IPS-15b (cell line): Measurements from ENCODE around the gene SPG7.
"Not testable (repeated sequence)": the region's sequence is repeated elsewhere in the genome, so short reads cannot be mapped to it uniquely, and the experiment has no call there.

Experiments used
- H3K27me3 ChIP-seq: one replicate; pipeline ENCODE4 v1.6.1; 2013; ENCODE audit warnings: low read length; ENCODE audit not compliant: control insufficient read depth, insufficient read depth
- H3K36me3 ChIP-seq: one replicate; pipeline ENCODE4 v1.6.1; 2013; ENCODE audit warnings: low read length; ENCODE audit not compliant: control insufficient read depth, insufficient read depth
- H3K4me1 ChIP-seq: one replicate; pipeline ENCODE4 v1.6.1; 2013; ENCODE audit warnings: mild to moderate bottlenecking, low read length; ENCODE audit not compliant: control insufficient read depth, insufficient read depth
- H3K4me3 ChIP-seq: one replicate; pipeline ENCODE4 v1.5.1; 2013; ENCODE audit warnings: low read depth, low read length
- H3K9ac ChIP-seq: one replicate; pipeline ENCODE4 v1.6.1; 2013; ENCODE audit warnings: low read depth, mild to moderate bottlenecking, low read length
- H3K9me3 ChIP-seq: one replicate; pipeline ENCODE4 v1.6.1; 2013; ENCODE audit warnings: mild to moderate bottlenecking, low read length; ENCODE audit not compliant: control insufficient read depth, insufficient read depth

Gene SPG7

GRCh38 chr16:89562939-89563338 lies 54.7 kb downstream of the SPG7 start:
- Histone ChIP-seq H3K9me3 (no peaks in the 10 kb centered on the region), H3K4me3 (no peak overlapping the region)

DNA sequence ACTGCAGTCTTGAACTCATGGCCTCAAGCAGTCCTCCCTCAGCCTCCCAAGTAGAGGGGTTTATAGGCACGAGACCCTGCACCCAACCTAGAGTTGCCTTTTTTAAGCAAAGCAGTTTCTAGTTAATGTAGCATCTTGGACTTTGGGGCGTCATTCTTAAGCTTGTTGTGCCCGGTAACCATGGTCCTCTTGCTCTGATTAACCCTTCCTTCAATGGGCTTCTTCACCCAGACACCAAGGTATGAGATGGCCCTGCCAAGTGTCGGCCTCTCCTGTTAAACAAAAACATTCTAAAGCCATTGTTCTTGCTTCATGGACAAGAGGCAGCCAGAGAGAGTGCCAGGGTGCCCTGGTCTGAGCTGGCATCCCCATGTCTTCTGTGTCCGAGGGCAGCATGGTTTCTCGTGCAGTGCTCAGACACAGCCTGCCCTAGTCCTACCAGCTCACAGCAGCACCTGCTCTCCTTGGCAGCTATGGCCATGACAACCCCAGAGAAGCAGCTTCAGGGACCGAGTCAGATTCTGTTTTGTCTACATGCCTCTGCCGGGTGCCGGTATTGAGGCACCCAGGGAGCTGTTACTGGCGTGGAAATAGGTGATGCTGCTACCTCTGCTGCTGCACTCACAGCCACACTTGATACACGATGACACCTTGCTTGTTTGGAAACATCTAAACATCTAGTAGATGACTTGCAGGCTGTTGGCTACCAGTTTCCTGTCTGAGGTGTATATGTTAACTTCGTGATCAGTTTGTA lies 55.6 kb downstream of the SPG7 start:
- Histone ChIP-seq H3K36me3 (peaks cover 38% of the 10 kb centered on the region), H3K4me1 (peaks cover 8% of the 10 kb centered on the region), H3K9ac (peak overlapping the region; percentile 24), H3K9me3 (no peaks in the 10 kb centered on the region), H3K27me3 (no peaks in the 10 kb centered on the region), H3K4me3 (peak overlapping the region; percentile 27)

More at GRCh38 chr16:89562939-89563338, 54.7 kb downstream of the SPG7 start:
- no peaks in the 10 kb centered on the region for H3K27me3 ChIP-seq
- no peak overlapping the region for H3K9ac ChIP-seq
- peaks cover 8% of the 10 kb centered on the region for H3K4me1 ChIP-seq
- H3K36me3 ChIP-seq, result peaks cover 38% of the 10 kb centered on the region

DNA sequence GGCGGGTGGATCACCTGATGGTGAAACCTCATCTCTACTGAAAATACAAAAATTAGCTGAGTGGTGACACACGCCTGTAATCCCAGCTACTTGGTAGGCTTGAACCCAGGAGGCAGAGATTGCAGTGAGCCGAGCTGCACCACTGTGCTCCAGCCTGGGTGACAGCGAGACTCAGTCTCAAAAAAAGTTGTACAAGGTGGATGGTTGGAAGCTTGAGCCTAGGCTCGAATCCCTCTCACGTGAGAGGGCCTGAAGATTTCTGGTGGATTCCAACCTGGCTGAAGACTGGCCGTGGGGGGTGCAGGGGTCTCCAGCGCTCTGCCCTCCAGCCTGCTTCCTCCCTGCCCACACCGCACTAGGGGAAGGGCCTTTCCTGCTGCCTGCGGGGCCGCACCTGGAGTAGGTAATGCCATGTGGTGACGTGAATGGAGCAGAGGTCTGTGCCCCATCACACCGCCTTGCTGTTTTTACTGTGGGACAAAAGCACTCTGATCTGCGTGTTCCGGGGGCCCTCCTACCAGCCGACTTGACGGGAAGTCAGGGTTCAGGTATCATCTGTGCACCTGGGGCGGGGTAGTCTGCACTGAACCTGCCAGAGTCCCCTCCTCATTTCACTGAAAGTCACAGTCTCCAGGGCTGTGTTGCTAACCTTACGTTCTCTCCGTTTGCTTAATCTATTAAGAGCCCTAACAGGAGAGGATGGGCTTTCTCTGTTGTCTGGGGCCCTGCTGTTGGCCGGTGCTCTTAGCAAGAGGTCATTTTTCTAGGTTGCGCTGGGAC lies 56.5 kb downstream of the SPG7 start:
- H3K9ac ChIP-seq, result peak overlapping the region; percentile 70
- peaks cover 8% of the 10 kb centered on the region for H3K4me1 ChIP-seq
- H3K4me3 ChIP-seq, result peak overlapping the region; percentile 27
- peaks cover 38% of the 10 kb centered on the region for H3K36me3 ChIP-seq
- H3K27me3 ChIP-seq, result no peaks in the 10 kb centered on the region
- H3K9me3 ChIP-seq, result no peaks in the 10 kb centered on the region

GRCh38 chr16:89565256-89565505 lies 57.0 kb downstream of the SPG7 start:
- H3K4me3 ChIP-seq, result peak overlapping the region; percentile 60
- H3K9me3 ChIP-seq, result no peaks in the 10 kb centered on the region
- peaks cover 8% of the 10 kb centered on the region for H3K4me1 ChIP-seq
- peaks cover 38% of the 10 kb centered on the region for H3K36me3 ChIP-seq
- no peaks in the 10 kb centered on the region for H3K27me3 ChIP-seq
- peak overlapping the region; percentile 39 for H3K9ac ChIP-seq

DNA sequence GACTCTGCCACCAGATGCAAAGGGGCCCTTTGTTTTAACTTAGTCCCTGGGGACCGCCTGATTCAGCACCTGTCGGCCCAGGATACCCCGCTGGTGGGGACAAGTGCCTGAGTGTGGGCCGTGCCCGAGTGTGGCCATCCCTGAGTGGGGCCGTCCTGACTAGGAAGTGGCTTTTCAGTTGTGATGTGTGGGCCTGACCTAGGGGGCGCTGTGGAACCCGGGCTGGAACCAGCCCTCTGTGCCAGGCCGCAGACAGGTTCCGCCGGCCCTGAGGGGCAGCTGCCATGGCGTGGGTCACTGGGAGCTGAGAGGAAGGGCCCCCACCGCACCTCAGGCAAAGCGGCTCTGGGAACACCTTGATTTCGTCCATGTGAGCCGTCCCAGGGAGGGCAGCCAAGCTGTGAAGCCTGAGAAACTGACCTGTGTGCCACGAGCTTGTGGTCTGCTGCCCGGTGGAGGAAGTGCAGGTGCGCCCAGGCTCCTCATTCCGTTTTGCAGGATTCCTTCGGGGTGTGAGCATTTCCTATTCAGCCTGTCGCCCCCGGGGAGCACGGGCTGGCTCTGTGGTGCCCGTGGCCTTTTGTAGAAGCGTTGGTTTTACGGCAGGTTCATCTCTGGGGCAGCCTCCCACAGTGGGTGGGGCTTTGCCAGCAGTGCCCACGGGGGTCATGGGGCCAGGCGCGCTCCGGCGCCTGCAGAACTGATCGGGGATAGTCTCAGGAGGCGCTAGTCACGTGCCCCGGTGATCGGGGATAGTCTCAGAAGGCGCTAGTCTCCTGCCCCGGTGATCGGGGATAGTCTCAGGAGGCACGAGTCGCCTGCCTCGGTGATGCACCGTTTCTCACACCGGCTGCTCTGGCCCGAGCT lies 57.5 kb downstream of the SPG7 start:
- Histone ChIP-seq H3K4me1 (peaks cover 8% of the 10 kb centered on the region), H3K9ac (peak overlapping the region; percentile 39), H3K4me3 (peak overlapping the region; percentile 60), H3K36me3 (peaks cover 36% of the 10 kb centered on the region), H3K27me3 (no peaks in the 10 kb centered on the region), H3K9me3 (no peaks in the 10 kb centered on the region)

- H3K9me3 ChIP-seq, result no peaks in the 10 kb centered on the region
- H3K9ac ChIP-seq, result no peak overlapping the region
- peaks cover 8% of the 10 kb centered on the region for H3K4me1 ChIP-seq
- no peak overlapping the region for H3K4me3 ChIP-seq
- H3K36me3 ChIP-seq, result peaks cover 14% of the 10 kb centered on the region
- H3K27me3 ChIP-seq, result no peaks in the 10 kb centered on the region
Observed at GRCh38 chr16:89567656-89568594, 59.7 kb downstream of the SPG7 start.

DNA sequence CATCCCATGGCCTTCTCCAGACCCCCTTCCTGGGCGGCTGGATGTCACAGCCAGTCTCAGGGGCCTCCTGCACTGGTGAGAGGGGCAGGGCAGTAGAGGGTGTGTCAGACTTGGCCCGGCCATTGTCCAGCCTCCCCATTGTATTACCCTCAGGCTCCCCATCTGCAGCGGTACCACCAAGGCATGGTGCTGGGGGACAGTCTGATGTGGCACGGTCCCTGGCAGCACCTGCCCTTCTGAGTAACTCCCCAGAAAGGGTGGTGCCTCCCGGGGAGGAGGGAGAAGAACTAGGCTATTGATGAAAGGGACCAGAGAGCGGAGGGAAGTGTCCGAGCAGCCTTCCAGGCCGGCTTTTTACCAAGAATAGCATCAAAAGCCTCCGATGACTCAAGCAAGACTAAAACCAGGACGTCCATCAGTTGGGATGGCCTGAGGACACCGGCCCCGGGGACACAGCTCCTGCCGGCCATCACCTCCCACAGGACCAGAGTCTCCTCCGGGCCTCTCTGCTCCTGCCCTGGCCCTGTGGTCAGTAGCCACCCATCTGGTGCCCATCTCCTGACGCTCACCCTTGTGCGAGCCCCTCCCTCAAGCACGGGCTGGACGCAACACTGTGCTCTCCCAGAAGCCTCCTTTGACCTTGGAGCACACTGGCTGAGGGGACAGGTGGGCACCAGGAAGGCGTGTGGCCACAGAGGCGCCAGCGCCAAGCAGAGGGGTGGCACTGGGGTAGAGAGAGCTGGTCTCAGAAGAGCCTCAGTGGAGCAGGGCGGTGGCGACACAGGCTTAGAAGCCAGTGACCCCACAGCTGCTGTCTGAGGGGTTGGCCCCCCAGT lies 61.5 kb downstream of the SPG7 start:
- H3K4me3 ChIP-seq, result no peak overlapping the region
- no peaks in the 10 kb centered on the region for H3K36me3 ChIP-seq
- H3K9ac ChIP-seq, result no peak overlapping the region
- H3K4me1 ChIP-seq, result peaks cover 4% of the 10 kb centered on the region
- H3K27me3 ChIP-seq, result no peaks in the 10 kb centered on the region
- H3K9me3 ChIP-seq, result no peaks in the 10 kb centered on the region

DNA sequence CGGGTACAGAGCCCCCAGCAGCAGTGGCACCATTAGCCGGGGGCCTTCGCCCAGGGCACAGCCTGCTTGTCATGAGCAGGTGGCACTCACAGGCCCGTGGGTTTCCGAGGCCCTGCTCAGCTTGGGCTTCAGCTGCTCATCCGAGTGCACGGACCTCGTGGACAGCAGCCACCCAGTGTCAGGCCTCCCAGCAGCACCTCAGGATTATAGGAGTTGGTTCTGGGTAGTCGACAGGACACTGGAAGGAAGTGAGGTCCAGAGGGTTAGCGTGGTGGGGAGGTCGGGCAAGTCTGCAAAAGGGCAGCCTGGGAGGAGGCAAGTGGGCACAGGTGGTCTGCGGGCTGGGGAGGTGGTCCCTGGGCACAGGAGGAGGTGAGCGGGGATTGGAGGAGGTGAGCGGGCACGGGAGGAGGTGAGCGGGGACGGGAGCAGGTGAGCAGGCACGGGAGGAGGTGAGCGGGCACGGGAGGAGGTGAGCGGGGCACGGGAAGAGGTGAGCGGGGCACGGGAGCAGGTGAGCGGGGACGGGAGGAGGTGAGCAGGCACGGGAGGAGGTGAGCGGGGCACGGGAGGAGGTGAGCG lies 62.2 kb downstream of the SPG7 start:
- Histone ChIP-seq H3K4me3 (no peak overlapping the region), H3K36me3 (no peaks in the 10 kb centered on the region), H3K9me3 (no peaks in the 10 kb centered on the region), H3K4me1 (peaks cover 2% of the 10 kb centered on the region), H3K9ac (no peak overlapping the region), H3K27me3 (no peaks in the 10 kb centered on the region)

- not testable (repeated sequence) for H3K4me3 ChIP-seq, H3K9ac ChIP-seq, H3K4me1 ChIP-seq, H3K27me3 ChIP-seq, H3K36me3 ChIP-seq, H3K9me3 ChIP-seq
Observed at GRCh38 chr16:89570983-89571598, 62.9 kb downstream of the SPG7 start.

DNA sequence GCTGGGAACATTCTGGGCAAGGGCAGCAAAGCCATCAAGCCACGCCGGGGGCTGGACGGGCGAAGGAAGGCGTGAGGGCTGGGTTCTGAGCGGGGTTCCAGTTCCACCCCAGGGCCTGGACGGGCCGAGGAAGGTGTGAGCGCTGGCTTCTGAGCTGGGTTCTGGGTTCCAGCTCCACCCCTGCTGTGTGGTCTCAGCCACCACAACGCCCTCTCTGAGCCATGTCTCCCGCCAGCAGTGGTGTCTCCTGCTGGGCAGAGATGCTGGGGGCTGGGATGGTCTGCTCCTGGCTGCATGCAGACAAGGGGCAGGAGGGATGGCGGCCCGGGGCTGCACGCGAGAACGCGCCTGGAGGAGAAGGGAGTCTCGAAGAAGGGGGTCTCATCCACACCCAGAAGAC lies 63.4 kb downstream of the SPG7 start:
- Histone ChIP-seq H3K4me3 (no peak overlapping the region), H3K4me1 (no peaks in the 10 kb centered on the region), H3K27me3 (peaks cover 3% of the 10 kb centered on the region), H3K36me3 (no peaks in the 10 kb centered on the region), H3K9me3 (no peaks in the 10 kb centered on the region), H3K9ac (no peak overlapping the region)
